Breast epithelium (tissue), 4 donors: ENCODE data around the gene ANKS1B. TPM values are rescaled to one million over a fixed set of nuclear protein-coding genes. Genes with fewer than 3 reads are reported as not detected.

Experiments
- DNase-seq, 2 donors: peaks; one replicate each; pipeline ENCODE4 v3.0.0-alpha.2; 2019; ENCODE audit warnings: low spot score in 2 of 2
- H3K27ac ChIP-seq, 2 donors: fragments of 200-600 bp; sonication (generic) in 1 of 2; one replicate each; pipeline ENCODE4 v1.5.1; 2016 to 2019; ENCODE audit warnings: mild to moderate bottlenecking in 1 of 2
- H3K27me3 ChIP-seq, 2 donors: fragments of 200-600 bp; sonication (generic) in 1 of 2; one replicate each; pipeline versions ENCODE4 v1.5.1 to v1.6.0; 2017 to 2019; ENCODE audit warnings: control low read depth in 1 of 2, mild to moderate bottlenecking in 1 of 2
- H3K36me3 ChIP-seq: fragments of 200-600 bp; one replicate; pipeline ENCODE4 v1.5.1; 2019
- H3K4me1 ChIP-seq, 2 donors: fragments of 200-600 bp; sonication (generic); one replicate each; pipeline ENCODE4 v1.5.1; 2016 to 2019; ENCODE audit warnings: control low read depth in 1 of 2
- H3K4me3 ChIP-seq, 3 donors: fragments of 200-600 bp; sonication (generic); 1 replicate in 2 of 3; 2 replicates in 1 of 3; pipeline ENCODE4 v1.5.1; 2016 to 2019; ENCODE audit warnings: mild to moderate bottlenecking in 3 of 3, moderate library complexity in 2 of 3
- H3K9me3 ChIP-seq, 2 donors: fragments of 200-600 bp; sonication (generic) in 1 of 2; one replicate each; pipeline ENCODE4 v1.5.1; 2016 to 2019; ENCODE audit warnings: control low read depth in 1 of 2
- CTCF ChIP-seq, 3 donors: fragments of 450-650 bp; IDR thresholded peaks; one replicate each; pipeline ENCODE4 v1.5.1; 2016 to 2017; ENCODE audit warnings: antibody characterized with exemption in 3 of 3, mild to moderate bottlenecking in 3 of 3, moderate library complexity in 3 of 3
- POLR2A ChIP-seq: fragments of 450-650 bp; IDR thresholded peaks from one replicate; pipeline ENCODE4 v1.6.1; 2016; ENCODE audit warnings: antibody characterized with exemption, mild to moderate bottlenecking, moderate library complexity
- POLR2AphosphoS5 ChIP-seq, 3 donors: sonication (generic); formaldehyde crosslinking; IDR thresholded peaks; one replicate each; pipeline ENCODE4 v1.6.1; 2017; ENCODE audit warnings: antibody characterized with exemption in 3 of 3
- intact Hi-C: fragments of 100-400 bp; cut with DNase I; formaldehyde crosslinking; loops from one replicate; pipeline ENCODE4 v1.15.1; 2023; ENCODE audit warnings: low total_unique reads
- total RNA-seq, 3 donors: library from RNA; depleted of rRNA; stranded (reverse); fragments of >200 nt; gene quantifications; one replicate each; pipeline ENCODE4 v1.1.0, GENCODE V29; 2016

ANKS1B gene
- total RNA-seq, 3 donors from 2014 or later = 16.6 to 115 (median 32.4) TPM

GRCh38 chr12:99707883-99708282 lies 276.9 kb downstream of the ANKS1B start:
- H3K27me3 ChIP-seq = no peaks in the 10 kb centered on the region
- peaks cover 2 to 6% of the 10 kb centered on the region in 2 donors for H3K9me3 ChIP-seq
- H3K4me1 ChIP-seq = no peaks in the 10 kb centered on the region
- DNase-seq = no peak
- no peaks in the 10 kb centered on the region for H3K36me3 ChIP-seq
- intact Hi-C loops = no loop called here
- TF ChIP-seq POLR2AphosphoS5 (IDR thresholded peaks at IDR 0.05) (no peak), CTCF (IDR thresholded peaks at IDR 0.05) (no peak), POLR2A (no peak)
- H3K4me3 ChIP-seq = no peak overlapping the region
- H3K27ac ChIP-seq = no peak overlapping the region

- TF ChIP-seq POLR2AphosphoS5 (IDR thresholded peaks at IDR 0.05) (no peak), CTCF (IDR thresholded peaks at IDR 0.05) (no peak), POLR2A (no peak)
Measured at GRCh38 chr12:99706736-99707473, 277.8 kb downstream of the ANKS1B start.

GRCh38 chr12:99704458-99704857 lies 280.3 kb downstream of the ANKS1B start:
- Histone ChIP-seq H3K27me3 (no peaks in the 10 kb centered on the region), H3K4me1 (no peaks in the 10 kb centered on the region), H3K4me3 (no peak overlapping the region), H3K9me3 (no peaks in the 10 kb centered on the region), H3K36me3 (no peaks in the 10 kb centered on the region), H3K27ac (no peak overlapping the region)
- intact Hi-C loops = no loop called here
- no peak for TF ChIP-seq POLR2AphosphoS5 (IDR thresholded peaks at IDR 0.05)
- no peak for DNase-seq

More at GRCh38 chr12:99706736-99707473, 277.8 kb downstream of the ANKS1B start:
- intact Hi-C loops = no loop called here
- DNase-seq = no peak
- Histone ChIP-seq H3K4me3 (no peak overlapping the region), H3K36me3 (no peaks in the 10 kb centered on the region), H3K27me3 (no peaks in the 10 kb centered on the region), H3K27ac (no peak overlapping the region), H3K4me1 (no peaks in the 10 kb centered on the region), H3K9me3 (no peaks in the 10 kb centered on the region)

- intact Hi-C loops = no loop called here
- Histone ChIP-seq H3K4me1 (no peaks in the 10 kb centered on the region), H3K4me3 (no peak overlapping the region), H3K9me3 (no peaks in the 10 kb centered on the region), H3K27me3 (no peaks in the 10 kb centered on the region), H3K36me3 (no peaks in the 10 kb centered on the region), H3K27ac (no peak overlapping the region)
- TF ChIP-seq POLR2AphosphoS5 (IDR thresholded peaks at IDR 0.05) (no peak), CTCF (IDR thresholded peaks at IDR 0.05) (no peak), POLR2A (no peak)
- DNase-seq = no peak
Measured at GRCh38 chr12:99704036-99704435, 280.7 kb downstream of the ANKS1B start.

DNA sequence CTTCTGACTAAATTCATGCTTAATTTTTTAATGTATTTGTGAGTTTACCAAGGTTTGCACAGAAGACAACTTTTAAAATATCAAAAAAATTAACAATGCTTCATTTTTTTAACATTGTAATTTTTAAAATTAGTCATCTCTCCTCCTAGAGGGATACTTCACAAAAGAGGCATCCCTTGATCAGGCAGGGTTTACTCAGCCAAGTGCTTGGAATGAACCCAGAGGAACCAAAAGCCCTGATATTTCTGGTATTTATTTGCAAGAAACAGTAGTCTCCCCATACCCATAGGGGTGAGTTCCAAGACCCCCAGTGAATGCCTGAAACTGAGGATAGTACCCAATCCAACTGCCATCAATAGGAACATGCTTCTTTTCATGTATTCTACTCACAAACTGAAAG lies 284.7 kb downstream of the ANKS1B start:
- TF ChIP-seq POLR2AphosphoS5 (IDR thresholded peaks at IDR 0.05) = no peak
- no peak for TF ChIP-seq POLR2A
- TF ChIP-seq CTCF (IDR thresholded peaks at IDR 0.05) = no peak

More for the DNA sequence above, 284.7 kb downstream of the ANKS1B start:
- Histone ChIP-seq H3K36me3 (no peaks in the 10 kb centered on the region), H3K4me1 (no peaks in the 10 kb centered on the region), H3K27ac (no peak overlapping the region), H3K27me3 (no peaks in the 10 kb centered on the region), H3K4me3 (no peak overlapping the region), H3K9me3 (no peaks in the 10 kb centered on the region)
- intact Hi-C loops = no loop called here
- DNase-seq = no peak
